Measurements from ENCODE around the gene SLC25A12. TPM values are rescaled to one million over a fixed set of nuclear protein-coding genes. Genes with fewer than 3 reads are reported as not detected.

Gene SLC25A12
- total and polyA plus RNA-seq, 7 donors = 19.1 to 83.6 (median 66.5) TPM

DNA sequence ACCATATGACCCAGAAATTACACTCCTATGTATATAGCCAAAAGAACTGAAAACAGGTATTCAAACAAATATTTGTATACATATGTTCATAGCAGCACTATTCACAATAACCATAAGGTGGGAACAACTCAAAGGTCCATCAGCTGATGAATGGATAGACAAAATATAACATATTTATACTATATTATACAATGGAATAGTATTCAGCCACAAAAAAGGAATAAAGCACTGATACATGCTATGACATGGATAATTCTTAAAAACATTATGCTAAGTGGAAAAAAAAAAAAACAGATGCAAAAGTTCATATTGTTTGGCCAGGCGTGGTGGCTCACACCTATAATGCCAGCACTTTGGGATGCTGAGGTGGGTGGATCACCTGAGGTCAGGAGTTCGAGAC, 52.0 kb downstream of the SLC25A12 start:
- Histone ChIP-seq H3K27ac (no peak overlapping the region), H3K9me3 (no peaks in the 10 kb centered on the region), H3K4me1 (peaks cover 6% of the 10 kb centered on the region), H3K36me3 (ENCODE audit: insufficient read depth in 1 of 2, low read depth in 1 of 2) (peaks cover 0 to 69% of the 10 kb centered on the region in 2 donors), H3K4me3 (no peak overlapping the region), H3K27me3 (ENCODE audit: insufficient read depth in 3 of 3, low read length in 2 of 3) (no peaks in the 10 kb centered on the region)
- intact Hi-C loops (cut with DNase I) = no loop called here
- WGBS, 3 donors = 96 to 98% (median 97%) methylated on average over 2 of the region's 2 CpGs
- no peak for ATAC-seq
- TF ChIP-seq, protein P1, sequence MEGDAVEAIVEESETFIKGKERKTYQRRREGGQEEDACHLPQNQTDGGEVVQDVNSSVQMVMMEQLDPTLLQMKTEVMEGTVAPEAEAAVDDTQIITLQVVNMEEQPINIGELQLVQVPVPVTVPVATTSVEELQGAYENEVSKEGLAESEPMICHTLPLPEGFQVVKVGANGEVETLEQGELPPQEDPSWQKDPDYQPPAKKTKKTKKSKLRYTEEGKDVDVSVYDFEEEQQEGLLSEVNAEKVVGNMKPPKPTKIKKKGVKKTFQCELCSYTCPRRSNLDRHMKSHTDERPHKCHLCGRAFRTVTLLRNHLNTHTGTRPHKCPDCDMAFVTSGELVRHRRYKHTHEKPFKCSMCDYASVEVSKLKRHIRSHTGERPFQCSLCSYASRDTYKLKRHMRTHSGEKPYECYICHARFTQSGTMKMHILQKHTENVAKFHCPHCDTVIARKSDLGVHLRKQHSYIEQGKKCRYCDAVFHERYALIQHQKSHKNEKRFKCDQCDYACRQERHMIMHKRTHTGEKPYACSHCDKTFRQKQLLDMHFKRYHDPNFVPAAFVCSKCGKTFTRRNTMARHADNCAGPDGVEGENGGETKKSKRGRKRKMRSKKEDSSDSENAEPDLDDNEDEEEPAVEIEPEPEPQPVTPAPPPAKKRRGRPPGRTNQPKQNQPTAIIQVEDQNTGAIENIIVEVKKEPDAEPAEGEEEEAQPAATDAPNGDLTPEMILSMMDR (IDR thresholded peaks at IDR 0.05) = no peak
- DNase-seq = no peak

DNA sequence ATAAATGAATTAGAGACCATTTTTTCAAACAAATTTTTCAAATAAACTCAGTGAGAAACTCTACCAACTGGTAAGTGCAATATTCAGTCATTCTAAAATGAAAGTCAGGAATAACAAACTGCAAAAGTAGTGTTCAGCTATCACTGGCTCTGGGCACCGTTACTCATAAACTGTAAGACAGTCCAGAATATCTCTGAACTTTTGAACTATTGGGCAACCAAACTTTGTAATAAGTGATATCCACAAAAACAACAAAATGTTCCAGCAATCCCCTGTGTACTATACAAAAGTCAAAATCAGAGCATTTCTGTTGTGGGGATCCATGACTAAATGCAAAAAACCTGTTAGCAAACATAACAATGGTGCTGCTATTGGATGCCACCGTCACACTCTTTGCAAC, 56.3 kb downstream of the SLC25A12 start:
- peaks cover 6 to 95% of the 10 kb centered on the region in 2 donors for H3K36me3 ChIP-seq (ENCODE audit: insufficient read depth in 1 of 2, low read depth in 1 of 2)
- 0 to 85% (median 26%) methylated on average over 2 of the region's 2 CpGs for WGBS, 3 donors

DNA sequence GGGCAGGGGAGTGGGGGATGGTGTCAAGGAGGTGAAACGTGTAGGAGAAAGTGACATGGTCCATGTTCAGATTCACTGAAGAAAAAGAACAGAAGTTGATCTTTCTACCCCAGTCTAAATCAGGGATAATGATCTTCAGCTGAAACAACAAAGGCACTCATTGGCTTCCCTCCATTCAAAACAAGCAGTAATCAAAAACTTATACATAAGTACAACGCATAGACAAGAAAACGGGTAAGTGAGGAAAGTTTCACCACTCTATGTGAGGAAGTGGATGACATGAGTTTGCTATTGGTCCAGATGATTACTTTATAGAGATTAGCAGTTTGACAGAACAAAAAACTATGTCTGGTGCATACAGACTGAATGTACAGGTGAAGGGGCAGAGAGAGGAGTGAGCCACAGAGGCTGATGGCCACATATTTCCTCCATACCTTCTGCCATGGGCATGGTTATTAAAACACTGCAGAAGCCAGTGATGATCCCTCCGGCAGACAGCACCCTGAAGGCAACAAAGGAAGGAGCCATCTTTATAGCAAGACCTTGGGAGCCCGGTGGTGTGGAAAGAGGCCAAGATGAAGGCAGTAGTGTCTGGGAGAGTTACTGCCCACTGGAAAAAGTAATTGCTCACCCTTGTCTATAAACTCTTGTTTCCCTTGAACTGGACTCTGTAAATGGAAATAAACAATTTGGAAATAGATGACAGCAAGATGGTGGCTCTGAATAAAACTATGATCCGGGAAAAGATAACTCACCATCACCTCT, 57.7 kb downstream of the SLC25A12 start:
- no peak overlapping the region for H3K4me3 ChIP-seq
- ATAC-seq = no peak
- TF ChIP-seq, protein P1 (IDR thresholded peaks at IDR 0.05) = no peak
- H3K36me3 ChIP-seq (ENCODE audit: insufficient read depth in 1 of 2, low read depth in 1 of 2) = peaks cover 12 to 95% of the 10 kb centered on the region in 2 donors
- H3K27me3 ChIP-seq (ENCODE audit: insufficient read depth in 3 of 3, low read length in 2 of 3) = no peaks in the 10 kb centered on the region
- WGBS, 3 donors = 92 to 95% (median 92%) methylated on average over 6 of the region's 6 CpGs
- DNase-seq = no peak
- H3K27ac ChIP-seq = no peak overlapping the region
- H3K4me1 ChIP-seq = peaks cover 15% of the 10 kb centered on the region
- no peaks in the 10 kb centered on the region for H3K9me3 ChIP-seq
- intact Hi-C loops (cut with DNase I) = no loop called here

More for the DNA sequence above, 56.3 kb downstream of the SLC25A12 start:
- peak; percentile 49 to 82 (median 55) for ATAC-seq
- DNase-seq = no peak
- intact Hi-C loops (cut with DNase I) = no loop called here
- H3K4me1 ChIP-seq = peaks cover 12% of the 10 kb centered on the region
- H3K9me3 ChIP-seq = no peaks in the 10 kb centered on the region
- peak overlapping the region; percentile 2 for H3K27ac ChIP-seq
- no peaks in the 10 kb centered on the region for H3K27me3 ChIP-seq (ENCODE audit: insufficient read depth in 3 of 3, low read length in 2 of 3)
- no peak overlapping the region for H3K4me3 ChIP-seq
- TF ChIP-seq, protein P1 (IDR thresholded peaks at IDR 0.05) = no peak

DNA sequence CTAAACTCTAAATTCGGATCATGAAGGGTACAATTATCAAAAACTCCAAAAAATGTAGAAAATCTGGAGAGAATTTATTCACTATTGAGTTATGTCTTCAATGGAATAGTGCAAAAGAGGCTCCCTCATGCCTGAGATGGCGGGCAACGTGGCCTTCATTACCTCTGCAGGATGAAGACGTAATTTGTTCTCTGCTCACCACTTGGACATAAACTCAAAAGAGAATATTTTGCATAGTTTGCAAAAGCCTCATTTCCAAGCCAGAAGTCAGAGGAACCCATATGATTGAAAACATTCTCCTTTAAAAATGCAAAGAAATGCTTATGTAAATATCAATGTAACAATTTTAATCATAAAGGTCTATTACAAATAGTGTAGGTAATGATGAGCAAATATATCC, 58.7 kb downstream of the SLC25A12 start:
- H3K4me1 ChIP-seq = peaks cover 15% of the 10 kb centered on the region
- H3K36me3 ChIP-seq (ENCODE audit: insufficient read depth in 1 of 2, low read depth in 1 of 2) = peaks cover 12 to 95% of the 10 kb centered on the region in 2 donors
- no peaks in the 10 kb centered on the region for H3K9me3 ChIP-seq
- ATAC-seq (no peak), DNase-seq (no peak)
- no peak overlapping the region for H3K27ac ChIP-seq
- intact Hi-C loops (cut with DNase I) = no loop called here
- 91 to 95% (median 92%) methylated on average over 4 of the region's 4 CpGs for WGBS, 3 donors
- no peak overlapping the region for H3K4me3 ChIP-seq
- no peaks in the 10 kb centered on the region for H3K27me3 ChIP-seq (ENCODE audit: insufficient read depth in 3 of 3, low read length in 2 of 3)
- TF ChIP-seq, protein P1 (IDR thresholded peaks at IDR 0.05) = no peak

DNA sequence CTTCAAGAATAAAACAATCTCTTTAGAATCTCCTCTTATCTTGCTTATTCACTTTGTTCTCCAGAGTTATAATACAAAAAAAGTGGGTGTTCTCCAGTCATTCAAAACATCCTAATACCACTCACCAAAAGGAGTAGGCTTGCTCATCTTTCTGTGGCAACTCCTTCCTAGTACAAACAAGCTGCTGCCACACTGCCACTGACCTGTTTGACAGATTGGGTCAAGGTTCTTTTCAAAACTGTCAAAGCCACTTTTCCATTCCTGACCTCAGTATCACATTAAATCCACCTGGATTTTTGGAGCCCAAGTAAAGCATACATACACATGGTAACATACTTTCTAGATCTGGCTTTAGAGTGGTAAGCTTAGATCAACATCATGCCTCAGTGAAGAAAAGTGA, 59.8 kb downstream of the SLC25A12 start:
- TF ChIP-seq, protein P1 (IDR thresholded peaks at IDR 0.05) = no peak
- H3K4me1 ChIP-seq = peaks cover 15% of the 10 kb centered on the region
- DNase-seq = no peak
- peaks cover 16 to 97% of the 10 kb centered on the region in 2 donors for H3K36me3 ChIP-seq (ENCODE audit: insufficient read depth in 1 of 2, low read depth in 1 of 2)
- intact Hi-C loops (cut with DNase I) = no loop called here
- no peak for ATAC-seq
- no peaks in the 10 kb centered on the region for H3K9me3 ChIP-seq
- H3K4me3 ChIP-seq = no peak overlapping the region
- H3K27ac ChIP-seq = no peak overlapping the region
- no peaks in the 10 kb centered on the region for H3K27me3 ChIP-seq (ENCODE audit: insufficient read depth in 3 of 3, low read length in 2 of 3)

Measured in psoas muscle (tissue), 8 donors.